GM12865 (cell line): ENCODE results near the gene TUT1.

Source experiments
- DNase-seq: peaks from one replicate; pipeline ENCODE4 v3.0.0; 2010; ENCODE audit warnings: low read depth
- H3K4me3 ChIP-seq: 2 replicates; pipeline ENCODE4 v1.5.1; 2011; ENCODE audit warnings: mild to moderate bottlenecking, low read depth, low read length, control low read depth
- TF ChIP-seq, protein P1 (sequence below): IDR thresholded peaks from 2 replicates; pipeline ENCODE4 v1.5.1; 2011; ENCODE audit warnings: low read length, control low read depth, low read depth, inconsistent platforms; ENCODE audit not compliant: insufficient read depth; ENCODE audit errors: missing control alignments

TUT1 gene

DNA sequence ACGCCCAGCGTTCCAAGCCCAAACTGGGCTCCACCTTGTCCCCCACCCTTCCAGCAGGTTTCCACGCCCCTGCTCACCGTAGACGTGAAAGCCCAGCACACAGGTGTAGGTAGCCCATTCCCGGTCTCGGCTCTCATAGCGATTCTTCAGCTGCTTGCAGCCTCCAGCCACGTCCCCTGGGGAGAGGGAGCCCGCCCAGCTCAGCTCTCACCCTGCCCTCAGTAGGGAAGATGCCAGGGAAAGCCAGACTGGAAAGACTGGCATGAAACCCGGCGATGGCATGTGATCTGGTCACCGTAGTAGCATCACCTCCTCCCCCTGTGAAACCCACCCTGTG is 11.7 kb upstream of the TUT1 start:
- no peak for DNase-seq
- no peak overlapping the region for H3K4me3 ChIP-seq
- TF ChIP-seq, protein P1, sequence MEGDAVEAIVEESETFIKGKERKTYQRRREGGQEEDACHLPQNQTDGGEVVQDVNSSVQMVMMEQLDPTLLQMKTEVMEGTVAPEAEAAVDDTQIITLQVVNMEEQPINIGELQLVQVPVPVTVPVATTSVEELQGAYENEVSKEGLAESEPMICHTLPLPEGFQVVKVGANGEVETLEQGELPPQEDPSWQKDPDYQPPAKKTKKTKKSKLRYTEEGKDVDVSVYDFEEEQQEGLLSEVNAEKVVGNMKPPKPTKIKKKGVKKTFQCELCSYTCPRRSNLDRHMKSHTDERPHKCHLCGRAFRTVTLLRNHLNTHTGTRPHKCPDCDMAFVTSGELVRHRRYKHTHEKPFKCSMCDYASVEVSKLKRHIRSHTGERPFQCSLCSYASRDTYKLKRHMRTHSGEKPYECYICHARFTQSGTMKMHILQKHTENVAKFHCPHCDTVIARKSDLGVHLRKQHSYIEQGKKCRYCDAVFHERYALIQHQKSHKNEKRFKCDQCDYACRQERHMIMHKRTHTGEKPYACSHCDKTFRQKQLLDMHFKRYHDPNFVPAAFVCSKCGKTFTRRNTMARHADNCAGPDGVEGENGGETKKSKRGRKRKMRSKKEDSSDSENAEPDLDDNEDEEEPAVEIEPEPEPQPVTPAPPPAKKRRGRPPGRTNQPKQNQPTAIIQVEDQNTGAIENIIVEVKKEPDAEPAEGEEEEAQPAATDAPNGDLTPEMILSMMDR: no peak

DNA sequence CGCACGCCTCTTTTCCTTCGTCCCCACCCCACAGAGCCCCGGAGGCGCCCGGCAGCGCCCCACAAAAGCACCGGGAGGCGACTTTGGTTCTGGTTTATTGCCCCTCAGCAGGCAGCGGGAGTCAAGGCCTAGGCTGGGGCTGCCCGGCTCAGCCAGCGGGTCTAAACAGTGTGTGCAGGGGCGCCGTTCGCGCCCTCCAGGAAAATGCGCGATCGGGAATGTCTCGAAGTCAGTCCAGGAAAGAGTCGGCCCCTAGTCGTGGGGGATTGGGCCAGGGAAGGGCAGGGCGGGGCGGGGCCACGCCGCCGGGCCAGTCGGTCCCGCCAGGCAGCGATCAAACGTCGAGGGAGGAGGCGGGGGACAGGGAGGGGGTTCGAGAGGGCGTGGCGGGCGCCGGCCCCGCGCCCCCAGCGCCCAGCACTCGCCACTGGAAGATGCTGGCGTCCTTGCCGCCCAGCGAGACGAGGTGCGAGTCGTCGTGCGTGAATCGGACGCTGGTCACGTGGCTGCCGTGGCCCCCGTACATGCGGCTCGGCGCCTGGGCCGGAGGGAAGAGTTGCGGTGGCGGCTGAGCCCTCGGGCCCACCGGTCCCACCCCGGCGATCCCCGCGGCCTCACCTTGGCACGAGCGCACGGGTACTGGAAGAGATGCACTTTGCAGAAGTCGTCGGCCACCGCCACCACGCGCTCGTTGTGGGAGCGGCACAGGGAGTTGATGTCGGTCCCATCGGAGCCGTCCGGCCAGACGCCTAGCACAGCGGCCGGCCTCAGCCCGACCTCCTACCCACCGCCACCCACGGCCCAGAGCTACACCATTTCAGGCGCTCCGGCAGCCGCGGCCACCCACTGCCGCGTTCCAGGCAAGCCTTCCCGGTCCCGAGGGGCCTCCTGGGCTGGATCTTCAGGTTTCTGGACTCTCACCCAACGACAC is 11.1 kb upstream of the TUT1 start:
- peak overlapping the region; percentile 44 for H3K4me3 ChIP-seq
- TF ChIP-seq, protein P1: no peak
- DNase-seq: no peak

DNA sequence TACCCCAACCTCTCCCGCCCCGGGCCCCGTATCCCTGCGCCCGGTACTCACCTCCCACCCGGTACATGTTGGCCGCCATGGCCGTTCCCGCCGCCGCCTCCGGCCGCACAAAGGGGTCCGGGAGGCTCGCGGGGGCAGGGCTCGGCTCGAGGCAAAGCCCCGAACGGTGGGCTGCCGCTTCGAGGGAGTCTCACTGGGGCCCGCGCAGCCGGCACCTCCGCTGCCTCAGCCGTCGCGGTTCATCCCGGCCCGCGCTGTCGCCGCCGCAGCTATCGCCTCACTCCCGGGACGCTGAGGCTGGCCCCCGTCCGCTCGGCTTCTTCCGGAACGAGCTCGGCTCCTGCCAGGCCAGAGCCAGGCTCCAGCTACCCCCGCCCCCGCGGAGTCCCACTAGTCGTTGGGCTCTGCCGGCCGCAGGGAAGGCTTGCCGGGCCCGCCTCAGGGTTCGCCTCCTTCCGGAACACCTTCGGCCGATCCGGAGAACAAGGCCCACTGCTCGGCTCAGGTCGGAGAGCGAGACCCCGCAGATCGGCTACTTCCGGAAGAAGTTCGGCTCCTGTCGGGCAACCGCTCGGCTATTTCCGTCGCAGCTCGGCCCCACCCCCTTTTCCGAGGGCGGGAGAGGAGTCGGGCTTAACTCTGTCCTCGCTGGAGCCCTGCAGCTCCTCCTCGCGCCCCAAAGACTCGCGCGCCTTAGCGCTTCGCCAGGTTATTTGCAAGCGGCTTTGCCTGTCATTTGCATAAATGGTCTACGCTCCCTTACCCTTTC is 10.2 kb upstream of the TUT1 start, which contains the start of gene MTA2:
Gene MTA2 (minus strand): TSS at position 494 of the 769 bp plus-strand sequence. CDS start 415 bp downstream, at position 79.
- DNase-seq: peak; percentile 99
- H3K4me3 ChIP-seq: peak within 1 kb of the TSS; percentile 79
- TF ChIP-seq, protein P1: no peak

DNA sequence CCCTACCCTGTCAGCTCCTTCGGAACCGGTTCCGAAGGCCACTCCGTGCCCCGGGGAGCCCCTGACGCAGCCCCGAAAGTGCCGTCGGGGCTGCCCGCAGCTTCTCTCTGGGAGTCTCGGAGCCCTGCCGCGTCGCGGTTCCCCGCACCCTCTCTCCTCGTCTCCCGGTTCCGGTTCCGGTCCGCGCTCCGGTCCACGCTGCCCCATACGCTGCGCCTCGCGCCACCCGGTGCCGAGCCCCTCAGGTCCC is 9.7 kb upstream of the TUT1 start:
- DNase-seq: peak; percentile 62
- peak overlapping the region; percentile 79 for H3K4me3 ChIP-seq
- TF ChIP-seq, protein P1: no peak

DNA sequence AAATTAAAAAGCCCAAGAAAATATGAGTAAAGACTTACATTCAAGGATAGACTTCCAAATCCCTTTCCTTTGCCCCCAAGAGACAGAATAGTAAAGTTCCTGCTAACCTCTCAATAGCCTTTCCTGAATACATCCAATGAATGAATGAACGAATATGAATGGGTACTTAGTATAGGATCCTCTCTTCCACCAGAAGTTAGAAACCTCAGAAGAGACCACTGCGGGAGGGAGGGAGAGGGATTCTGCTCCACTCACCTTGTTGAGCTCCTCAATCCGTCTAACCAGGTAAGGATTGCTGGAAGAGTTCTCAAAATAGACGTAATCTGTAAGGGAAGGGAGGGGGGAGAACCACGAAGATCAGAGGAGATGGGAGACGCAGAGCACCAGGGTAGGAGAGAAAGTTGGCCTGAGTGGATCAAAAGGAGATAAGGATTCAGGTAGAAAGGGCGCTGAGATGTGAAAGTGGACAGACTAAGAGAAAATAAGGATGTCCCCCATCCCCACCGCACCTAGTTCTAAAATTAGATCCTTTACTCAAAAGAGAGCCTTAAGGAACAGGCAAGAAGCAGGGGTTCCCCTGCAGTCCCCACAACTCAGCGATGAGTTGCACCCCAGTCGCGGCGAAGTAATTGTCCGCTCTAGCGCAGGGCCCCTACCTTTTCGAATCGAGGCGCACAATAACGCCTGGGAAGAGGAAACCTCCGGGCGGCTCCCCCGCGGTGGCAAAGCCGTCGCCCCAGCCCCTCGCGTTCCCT is 9.2 kb upstream of the TUT1 start:
- no peak for DNase-seq
- TF ChIP-seq, protein P1: no peak

DNA sequence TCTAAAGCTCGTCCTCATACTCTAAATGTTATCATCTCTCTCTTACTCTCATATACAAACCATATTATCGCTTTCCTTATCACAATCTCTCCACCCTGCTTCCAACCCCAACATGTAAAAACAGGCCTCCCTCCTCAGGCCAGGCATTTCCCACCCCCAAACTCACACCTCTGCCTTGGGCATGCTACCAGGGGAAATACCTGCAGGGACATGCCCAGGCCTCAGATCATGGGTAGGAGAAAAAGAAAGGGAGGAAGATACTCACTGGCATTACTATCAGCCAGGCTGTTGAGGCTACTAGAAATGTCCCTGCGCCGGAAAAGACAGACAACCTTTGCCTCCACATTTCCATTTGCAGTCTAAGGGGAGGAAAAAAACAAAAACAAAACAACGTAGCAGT is 8.6 kb upstream of the TUT1 start:
- peak overlapping the region; percentile 79 for H3K4me3 ChIP-seq
- DNase-seq: peak; percentile 38
- TF ChIP-seq, protein P1: no peak

More for the DNA sequence above, 9.2 kb upstream of the TUT1 start:
- peak overlapping the region; percentile 79 for H3K4me3 ChIP-seq
